Measurements from ENCODE around the gene ANKRD63. TPM values are rescaled to one million over a fixed set of nuclear protein-coding genes. Genes with fewer than 3 reads are reported as not detected.

The ANKRD63 gene
- total RNA-seq, 2 experiments from 2014 or later = 0.17 TPM; not detected in 1

DNA sequence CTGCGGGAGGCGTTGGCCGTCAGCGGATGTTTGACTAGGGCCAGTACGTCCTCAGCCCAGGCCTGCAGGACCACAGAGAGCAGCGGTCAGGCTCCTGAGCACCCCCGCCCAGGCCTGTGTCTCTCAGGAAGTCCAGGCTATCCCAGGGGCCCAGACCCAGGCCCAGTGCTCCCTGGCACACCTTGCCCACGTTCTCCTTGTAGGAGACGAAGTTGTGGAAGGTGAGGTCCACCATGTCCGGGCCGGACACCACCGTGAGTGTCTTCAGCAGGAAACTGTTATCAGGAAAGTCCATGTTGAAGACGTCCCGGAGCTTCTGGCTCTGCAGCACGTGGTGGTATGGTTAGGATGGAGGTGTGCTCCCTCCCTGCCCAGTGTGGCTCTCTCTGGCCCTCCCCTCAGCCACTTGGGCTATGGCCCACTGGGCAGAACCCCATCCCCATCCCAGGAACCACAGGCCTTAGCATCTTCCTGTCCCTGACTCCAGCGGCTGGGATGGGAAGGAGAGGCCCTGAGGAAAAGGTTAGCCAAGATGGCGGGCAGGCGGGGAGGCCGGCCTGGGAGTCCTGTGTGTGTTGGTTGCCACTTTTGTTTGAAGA lies 19.5 kb upstream of the ANKRD63 start:
- ChIA-PET CTCF (interaction anchor here (1.1 to 1.9 kb wide), 2 partner anchors 23 kb away, joined by 3 to 5 read pairs; no protein-coding TSS in a partner anchor), POLR2A (no interaction called here)

DNA sequence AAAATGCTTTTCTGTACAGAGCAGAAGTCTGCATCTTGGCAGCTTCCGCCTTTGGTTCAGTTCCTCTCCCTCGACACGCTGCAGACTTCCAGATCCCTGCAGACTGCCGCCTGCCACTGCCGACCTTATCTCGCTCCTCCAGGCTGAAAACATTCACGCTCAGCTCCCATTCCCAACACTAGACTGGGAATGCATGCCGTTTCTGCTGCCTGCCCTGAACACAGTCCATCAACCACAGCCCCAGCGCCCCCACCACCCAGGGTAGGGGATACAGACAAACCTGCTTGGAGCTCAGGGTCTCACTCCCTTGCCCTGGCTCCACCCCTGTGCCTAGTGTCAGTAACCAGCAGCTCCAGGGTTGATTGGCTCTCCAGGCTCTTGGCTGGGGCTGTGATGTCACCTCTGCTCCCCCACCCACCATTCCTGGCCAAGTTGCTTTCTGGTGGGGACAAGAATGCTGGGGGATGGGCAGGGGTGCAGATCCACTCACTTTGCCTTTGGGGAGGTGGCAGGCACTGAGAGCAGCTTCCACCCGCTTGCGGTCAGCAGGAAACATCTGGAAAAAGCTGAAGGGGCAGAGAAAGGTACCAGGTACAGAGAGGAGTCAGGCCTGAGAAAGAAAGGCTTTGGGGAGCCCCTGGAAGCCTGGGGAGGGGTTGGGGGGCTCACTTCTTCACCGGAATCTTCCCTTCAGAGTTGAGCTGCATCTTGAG lies 18.8 kb upstream of the ANKRD63 start:
- POLR2A ChIA-PET = no interaction called here
- CTCF ChIA-PET = interaction anchor here (0.9 to 1.4 kb wide), 4 partner anchors 22 to 43 kb away, joined by 3 to 4 read pairs (median 4); no protein-coding TSS in a partner anchor

DNA sequence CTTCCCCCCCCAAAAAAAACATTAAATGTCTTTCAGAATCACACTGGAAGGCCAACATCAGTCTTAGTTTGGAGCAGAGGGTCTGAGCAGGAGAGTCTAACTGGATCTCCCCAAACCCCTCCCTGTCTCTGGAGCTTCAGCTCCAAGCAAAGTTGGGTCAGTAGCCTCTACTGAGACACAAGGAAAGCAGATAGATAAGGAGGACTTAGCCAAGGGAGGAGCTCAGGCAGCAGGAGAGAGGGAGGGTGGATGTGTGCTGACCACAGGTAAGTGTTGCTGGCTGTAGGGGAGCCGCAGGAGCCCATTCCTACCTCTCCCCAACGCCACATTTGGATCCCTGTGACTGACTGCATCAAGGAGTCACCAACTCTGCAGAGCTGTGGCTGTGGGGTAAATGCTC lies 17.9 kb upstream of the ANKRD63 start:
- POLR2A ChIA-PET = no interaction called here
- CTCF ChIA-PET = interaction anchor here (0.9 to 1.4 kb wide), 3 partner anchors 25 to 44 kb away, joined by 4 read pairs; no protein-coding TSS in a partner anchor

DNA sequence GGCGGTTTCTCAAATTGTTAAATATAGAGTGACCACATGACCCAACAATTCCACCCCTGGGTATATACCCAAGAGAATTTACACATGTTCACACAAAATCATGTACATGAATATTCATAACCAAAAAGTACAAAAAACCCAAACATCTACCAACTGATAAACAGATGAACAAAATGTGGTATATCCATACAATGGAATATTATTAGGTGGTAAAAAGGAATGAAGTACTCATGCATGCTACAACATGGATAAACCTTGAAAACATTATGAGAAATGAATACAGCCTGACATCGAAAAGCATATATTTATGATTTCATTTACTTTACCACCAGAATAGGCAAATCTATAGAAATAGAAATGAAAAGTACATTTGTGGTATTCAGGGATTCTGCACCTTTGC lies 17.5 kb upstream of the ANKRD63 start:
- ChIA-PET POLR2A (no interaction called here), CTCF (no interaction called here)

DNA sequence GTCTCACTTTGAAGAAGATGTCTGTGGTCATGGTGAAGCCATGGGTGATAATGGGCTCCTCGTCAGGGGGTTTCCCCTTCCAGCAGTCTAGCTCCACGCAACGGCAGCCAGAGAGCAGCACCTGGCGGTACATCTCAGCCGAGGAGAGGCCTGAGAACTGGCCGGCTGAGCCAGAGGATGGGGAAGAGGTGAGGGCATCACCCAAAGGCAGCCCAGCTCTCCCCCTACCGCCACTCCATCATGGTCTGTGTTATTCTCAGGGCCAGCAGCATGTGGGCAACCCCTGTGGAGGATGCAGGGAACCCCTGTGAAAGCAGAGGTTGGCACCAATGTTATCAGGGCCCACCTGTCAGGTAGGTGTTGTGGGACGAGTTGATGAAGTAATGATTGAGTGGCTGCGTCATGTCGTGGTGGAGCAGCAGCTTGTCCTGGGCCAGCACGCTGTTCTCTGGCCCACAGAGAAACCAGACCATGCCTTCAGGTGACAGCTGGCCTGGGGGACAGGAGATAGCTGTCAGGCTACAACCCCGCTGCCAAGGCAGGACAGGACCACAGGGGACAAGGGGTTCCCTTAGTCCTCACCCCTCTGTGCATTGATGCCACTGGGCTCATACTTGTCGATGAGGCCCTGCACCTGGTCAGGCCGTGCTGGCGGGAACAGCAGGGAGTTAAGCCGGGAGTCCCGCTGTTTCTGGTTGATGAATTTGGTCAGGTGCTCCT lies 15.5 kb upstream of the ANKRD63 start:
- CTCF ChIA-PET = interaction anchor here (1.0 kb wide), 1 partner anchor 15 kb away, joined by 4 read pairs; the partner anchor contains the start of gene ANKRD63
- POLR2A ChIA-PET = no interaction called here

DNA sequence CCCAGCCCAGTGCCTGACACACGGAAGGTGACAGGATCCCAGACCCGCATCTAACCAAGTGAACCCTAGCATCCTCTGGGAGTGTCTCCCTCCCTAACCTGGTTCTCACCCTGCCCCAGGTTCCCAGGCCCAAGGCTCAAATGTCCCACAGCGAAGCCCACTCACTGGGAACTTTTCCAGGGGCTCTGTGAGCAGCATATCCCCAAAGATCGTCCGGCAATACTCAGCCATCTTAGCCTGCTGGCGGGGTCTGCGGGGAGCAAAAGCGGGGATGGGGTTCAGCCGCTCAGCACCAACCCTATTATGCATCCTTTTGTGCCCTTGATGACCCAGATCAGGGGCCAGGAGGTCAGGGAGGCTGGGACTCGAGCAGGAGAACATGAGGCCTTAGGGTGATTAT lies 14.5 kb upstream of the ANKRD63 start:
- POLR2A ChIA-PET = no interaction called here
- CTCF ChIA-PET = interaction anchor here (1.1 kb wide), 1 partner anchor 18 kb away, joined by 3 read pairs; no protein-coding TSS in a partner anchor

DNA sequence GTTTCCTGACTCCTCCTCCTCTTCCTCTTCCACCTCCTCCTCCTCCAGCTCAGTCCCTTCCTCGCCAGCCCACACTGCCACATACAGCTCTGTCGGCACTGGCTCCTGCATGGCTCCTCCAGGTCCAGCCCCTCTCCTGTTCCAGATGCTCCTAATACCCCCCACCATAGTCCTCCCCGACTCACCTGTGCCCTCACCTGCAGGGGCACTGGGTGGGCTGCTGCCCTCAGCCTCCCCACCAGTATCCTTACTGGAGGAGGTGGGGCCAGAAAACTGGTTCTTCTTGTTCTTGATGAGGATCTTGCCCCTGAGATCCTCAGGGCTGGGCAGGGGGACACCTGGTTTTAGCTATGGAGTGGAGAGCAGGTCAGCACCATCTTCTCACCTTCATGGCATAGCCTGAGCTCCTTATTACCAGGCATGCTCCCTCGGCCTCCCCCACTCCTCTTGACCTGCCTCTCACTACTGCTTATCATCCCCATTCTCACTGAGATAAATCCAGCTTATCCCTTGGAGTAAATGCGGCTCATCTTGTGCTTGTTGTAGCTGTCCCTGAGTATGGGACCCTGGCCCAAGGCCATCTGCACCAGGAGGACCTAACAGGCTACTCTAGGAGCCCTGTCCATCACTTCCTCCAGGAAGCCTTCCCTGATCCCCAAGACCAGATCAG lies 13.8 kb upstream of the ANKRD63 start:
- ChIA-PET CTCF (interaction anchor here (1.1 to 2.1 kb wide), 2 partner anchors 18 to 41 kb away, joined by 3 to 8 read pairs; no protein-coding TSS in a partner anchor), POLR2A (no interaction called here)

DNA sequence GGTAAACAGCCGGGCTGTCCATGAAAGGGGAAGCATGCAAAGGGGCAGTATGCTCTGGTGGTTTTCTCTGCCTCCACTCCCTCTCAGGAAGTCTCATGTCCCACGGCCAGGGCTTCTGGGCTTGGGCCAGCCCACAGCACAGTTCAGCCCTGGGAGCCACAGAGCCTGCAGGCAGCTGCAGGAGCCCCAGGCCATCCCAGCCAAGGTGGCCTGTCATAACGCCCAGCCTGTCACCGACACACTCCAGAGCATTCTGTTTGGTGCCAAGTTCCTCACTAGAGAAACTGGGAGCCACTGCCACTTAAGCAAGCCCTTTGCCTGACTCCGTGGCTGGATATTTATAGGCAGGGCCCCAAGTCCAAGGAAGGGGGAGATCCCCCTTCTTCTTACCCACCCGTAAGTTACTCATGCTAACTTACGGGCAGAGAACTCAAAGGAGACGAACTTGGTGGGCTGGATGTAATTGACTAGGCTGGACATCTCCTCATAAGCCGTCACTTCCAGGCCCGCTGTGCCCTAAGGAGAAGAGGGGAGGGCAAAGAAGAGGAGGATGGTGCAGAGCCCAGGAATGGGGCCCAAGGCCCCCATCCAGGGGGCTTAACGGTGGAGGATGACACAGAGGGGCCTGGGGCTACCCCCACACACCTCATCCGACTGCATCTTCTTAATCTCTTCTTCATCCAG lies 13.2 kb upstream of the ANKRD63 start:
- POLR2A ChIA-PET = no interaction called here
- CTCF ChIA-PET = interaction anchor here (1.1 to 2.1 kb wide), 3 partner anchors 11 to 42 kb away, joined by 3 to 8 read pairs (median 4); partner anchors contain the start of gene PLCB2

DNA sequence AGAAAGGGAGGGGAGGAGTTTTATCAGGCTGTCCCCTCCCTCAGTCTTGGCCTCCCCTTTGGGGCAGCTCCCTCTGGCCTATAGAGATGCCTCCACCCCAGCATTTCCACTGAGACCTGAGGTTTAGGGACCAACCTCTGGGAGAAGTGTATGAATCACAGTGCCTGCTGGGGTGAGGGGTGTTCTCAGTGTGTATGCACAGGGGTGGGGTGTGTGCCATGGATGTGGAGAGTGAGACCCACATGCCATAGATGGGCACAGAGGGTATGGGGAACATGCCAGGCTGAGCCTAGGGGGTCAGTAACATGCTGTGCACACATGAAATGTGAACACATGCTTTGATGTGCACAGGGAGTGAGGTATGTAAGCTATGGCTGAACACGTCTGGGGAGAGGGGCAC lies 12.4 kb upstream of the ANKRD63 start:
- ChIA-PET CTCF (interaction anchor here (1.6 to 2.1 kb wide), 2 partner anchors 12 to 42 kb away, joined by 4 to 8 read pairs; partner anchors contain the start of gene PLCB2), POLR2A (no interaction called here)

DNA sequence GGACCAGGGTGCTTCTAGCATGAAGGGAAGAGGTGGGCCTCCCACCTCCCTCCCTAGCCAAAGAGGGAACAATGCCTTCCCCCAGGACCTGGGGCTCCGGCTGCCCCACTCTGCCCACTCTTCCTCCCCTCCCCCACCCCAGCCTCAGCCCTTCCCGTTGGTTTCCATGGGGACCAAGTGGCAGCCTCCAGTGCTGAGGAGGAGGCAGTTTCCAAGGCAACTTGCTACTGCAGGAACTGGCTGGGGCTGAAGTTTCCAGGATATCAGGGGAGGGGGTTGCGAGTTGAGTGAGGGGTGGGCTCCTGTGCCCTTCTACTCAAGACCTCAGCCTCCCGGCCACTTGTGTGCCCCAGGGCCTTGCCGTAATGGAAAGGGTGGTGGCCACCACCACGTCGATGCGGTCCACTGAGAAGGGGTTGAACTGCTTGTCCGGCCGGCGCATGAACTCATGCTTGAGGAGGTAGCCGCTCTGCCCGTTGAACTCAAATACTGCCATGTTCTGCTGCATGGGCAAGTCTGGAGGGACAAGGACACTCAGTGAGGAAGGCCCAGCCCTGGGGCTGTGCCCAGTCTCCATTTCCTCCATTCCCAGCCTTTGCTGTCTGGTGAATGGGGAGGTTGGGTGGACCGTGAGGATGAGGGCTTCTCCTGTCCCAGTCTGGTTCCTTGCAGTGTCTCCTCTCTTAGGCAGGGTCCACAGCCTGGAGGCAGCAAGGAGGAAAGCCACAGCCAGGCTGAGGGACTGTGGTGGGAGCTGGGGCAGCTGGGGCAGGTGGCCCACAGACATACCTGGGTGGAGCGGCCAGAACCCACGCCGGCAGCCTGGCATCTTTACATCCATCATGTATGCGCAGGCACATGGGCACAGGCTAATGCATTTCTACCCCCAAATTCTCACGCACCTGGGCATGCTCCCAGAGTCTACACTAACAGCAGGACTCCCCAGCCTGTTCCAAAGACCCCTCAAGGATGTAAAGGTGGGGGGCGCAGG lies 11.3 kb upstream of the ANKRD63 start:
- ChIA-PET CTCF (interaction anchor here (0.6 to 1.6 kb wide), 3 partner anchors 13 to 33 kb away, joined by 3 to 4 read pairs (median 4); partner anchors contain the start of gene PLCB2), POLR2A (no interaction called here)

DNA sequence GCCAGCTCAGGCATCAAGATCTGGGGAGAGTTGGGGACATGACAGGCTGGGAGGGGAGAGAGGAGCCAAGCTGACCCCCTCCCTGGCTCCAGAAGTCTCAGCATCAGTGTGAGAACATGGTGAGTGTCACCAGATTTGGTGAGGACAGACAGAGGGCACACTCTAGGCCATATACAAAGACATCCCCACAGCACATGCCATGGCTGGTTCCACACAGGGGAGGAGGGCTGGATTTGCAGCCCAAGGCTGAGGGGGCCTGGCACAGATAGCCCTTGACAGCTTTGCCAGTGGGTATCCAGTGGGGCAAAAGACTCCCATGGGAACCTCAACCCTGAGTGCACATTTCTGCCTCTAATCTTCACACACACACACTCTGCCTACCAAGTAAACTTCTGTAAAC lies 10.1 kb upstream of the ANKRD63 start:
- ChIA-PET CTCF (interaction anchor here (0.6 to 1.0 kb wide), 2 partner anchors 18 to 237 kb away, joined by 3 to 4 read pairs; no protein-coding TSS in a partner anchor), POLR2A (no interaction called here)

DNA sequence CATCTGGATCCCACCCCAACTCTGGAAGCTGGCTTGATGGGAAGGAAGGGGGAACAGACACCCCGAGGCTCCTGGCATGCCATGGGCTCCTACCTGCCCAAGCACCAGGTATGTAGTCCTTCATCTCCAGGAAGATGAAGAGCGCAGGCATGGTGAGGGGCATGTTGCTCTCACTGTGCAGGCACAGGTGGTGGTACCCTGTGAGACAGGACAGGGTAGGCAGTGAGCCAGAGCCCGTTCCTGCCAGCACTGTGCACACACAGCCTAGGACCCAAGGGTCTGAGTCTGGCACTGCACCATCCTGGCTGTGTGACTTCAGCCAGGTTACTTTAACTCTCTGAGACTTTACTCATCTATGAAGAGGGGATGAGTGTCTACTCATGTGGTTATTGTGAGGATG lies 9.4 kb upstream of the ANKRD63 start:
- CTCF ChIA-PET = interaction anchor here (1.7 kb wide), 1 partner anchor 13 kb away, joined by 6 read pairs; no protein-coding TSS in a partner anchor
- POLR2A ChIA-PET = no interaction called here

DNA sequence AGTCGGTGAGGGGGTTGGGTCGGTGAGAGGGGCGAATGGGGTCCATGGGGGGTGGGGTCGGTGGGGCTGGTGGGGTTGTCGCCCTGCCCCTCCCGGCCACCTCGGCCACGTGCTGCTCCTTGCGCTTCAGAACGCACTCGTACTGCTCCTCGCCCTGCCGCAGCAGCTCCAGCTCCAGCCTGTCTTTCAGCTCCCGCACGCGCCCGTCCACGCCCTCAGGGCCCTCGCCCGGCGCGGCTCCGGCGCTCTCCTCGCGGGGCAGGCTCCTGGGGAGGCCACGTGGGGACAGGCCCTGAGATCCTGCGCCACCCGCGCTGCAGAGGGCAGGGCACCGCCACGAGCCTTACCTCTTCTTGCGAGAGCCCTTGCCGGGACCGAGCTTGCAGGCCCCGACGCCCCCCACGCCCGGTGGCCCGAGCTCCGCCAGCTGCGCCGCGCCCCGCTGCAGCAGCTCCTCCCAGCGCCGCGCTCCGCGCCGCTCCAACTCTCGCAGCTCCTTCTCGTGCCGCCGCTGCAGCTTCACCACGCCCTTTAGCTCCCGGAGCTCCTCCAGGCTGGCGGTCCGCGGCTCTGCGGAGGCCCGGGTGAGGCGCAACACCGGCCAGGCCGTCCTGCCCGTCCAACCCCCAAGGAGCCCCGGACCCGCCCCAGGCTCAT lies 8.2 kb upstream of the ANKRD63 start:
- CTCF ChIA-PET = interaction anchor here (0.9 to 1.9 kb wide), 5 partner anchors 11 to 53 kb away, joined by 3 to 6 read pairs (median 4); no protein-coding TSS in a partner anchor

DNA sequence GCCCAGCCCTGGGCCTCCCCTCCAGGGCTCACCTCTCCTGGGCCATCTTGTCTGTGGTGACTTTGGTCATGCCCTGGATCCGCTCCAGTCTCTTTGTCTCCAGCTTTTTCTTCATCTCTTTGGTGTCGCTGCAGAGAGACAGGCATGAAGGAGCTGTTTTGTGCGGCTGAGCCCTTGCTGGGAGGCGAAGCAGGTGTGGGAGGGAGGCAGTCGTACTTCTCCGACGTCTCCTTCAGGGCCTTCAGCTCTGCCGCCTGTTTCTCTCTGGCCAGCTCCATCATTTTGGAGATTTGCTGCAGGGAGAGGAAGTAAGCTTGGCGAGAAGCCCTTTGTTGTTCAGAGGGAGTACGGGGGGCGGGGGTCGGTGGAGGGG lies 7.7 kb upstream of the ANKRD63 start:
- ChIA-PET POLR2A (interaction anchor here (1.3 kb wide), 1 partner anchor 17 kb away, joined by 4 read pairs; the partner anchor contains the start of gene PLCB2), CTCF (interaction anchor here (0.7 to 1.9 kb wide), 4 partner anchors 16 to 54 kb away, joined by 3 to 5 read pairs (median 3); no protein-coding TSS in a partner anchor)

More for the DNA sequence above, 8.2 kb upstream of the ANKRD63 start:
- POLR2A ChIA-PET = interaction anchor here (1.3 kb wide), 1 partner anchor 17 kb away, joined by 4 read pairs; the partner anchor contains the start of gene PLCB2

DNA sequence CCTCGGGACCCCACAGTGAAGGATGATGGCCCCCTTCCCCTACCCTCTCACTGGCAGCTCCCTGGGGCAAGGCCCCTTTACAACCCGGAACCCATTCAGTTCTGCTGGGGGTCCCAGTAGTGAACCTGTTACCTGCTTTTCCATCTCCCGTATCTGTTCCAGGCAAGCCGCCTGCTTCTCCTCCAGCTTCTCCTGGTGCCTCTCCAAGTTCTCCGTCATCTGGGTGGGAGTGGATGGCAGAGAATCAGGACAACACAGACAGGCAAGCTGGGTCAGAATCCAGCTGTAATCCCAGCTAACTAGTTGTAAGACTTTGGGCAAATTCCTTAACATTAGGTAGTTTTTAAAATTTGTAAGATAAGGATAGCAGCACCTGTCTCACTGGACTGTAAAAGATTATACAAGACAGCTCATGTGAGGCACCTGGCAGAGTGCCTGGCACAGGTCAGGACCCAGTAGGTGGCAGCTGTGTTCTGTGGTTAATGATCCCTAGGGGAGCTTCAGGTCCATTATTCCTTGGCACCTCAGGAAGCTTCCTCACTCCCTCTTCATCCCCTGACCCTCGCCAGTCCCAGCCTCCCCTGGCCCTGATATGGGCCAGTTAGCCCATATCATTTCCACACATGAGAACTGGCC lies 6.4 kb upstream of the ANKRD63 start:
- ChIA-PET CTCF (interaction anchor here (1.0 to 3.1 kb wide), 7 partner anchors 9 to 55 kb away, joined by 3 to 13 read pairs (median 3); no protein-coding TSS in a partner anchor), POLR2A (no interaction called here)

DNA sequence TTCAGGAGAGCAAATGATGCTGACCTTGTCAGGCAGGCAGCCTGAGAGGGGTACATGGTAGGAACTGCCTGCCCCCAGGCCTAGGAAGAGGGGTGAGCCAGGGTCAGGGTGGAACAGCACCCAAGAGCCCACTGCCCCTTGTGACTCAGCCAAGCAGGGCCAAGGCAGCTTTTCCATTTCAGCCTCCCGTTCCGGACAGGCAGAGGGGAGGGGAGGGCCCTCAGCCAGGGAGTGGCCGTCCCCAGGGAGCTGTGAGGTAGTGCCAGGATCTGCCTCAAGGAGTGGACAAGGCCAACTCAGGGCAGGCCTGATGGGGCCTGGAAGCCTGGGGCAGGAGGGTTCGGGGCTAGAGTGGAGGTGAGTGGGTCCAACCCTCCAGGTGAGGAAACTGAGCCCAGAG lies 5.1 kb upstream of the ANKRD63 start:
- ChIA-PET CTCF (interaction anchor here (0.9 to 3.1 kb wide), 5 partner anchors 8 to 56 kb away, joined by 4 to 13 read pairs (median 5); no protein-coding TSS in a partner anchor), POLR2A (no interaction called here)
